Stimulated activated CD4-positive, alpha-beta T cell treated with anti-CD3 and anti-CD28 coated beads, Interleukin-1b, Interleukin-23, amount 100 ng/mL, for 24 hours (primary cell): ENCODE data around the gene PEX5L.

ENCODE experiments used
- DNase-seq, 4 experiments: peaks; one replicate each; pipeline ENCODE4 v3.0.0-alpha.2; 2020; ENCODE audit warnings: low read depth in 4 of 4, low spot score in 1 of 4

The PEX5L gene

GRCh38 chr3:179902061-179902460 lies 134.7 kb downstream of the PEX5L start:
- DNase-seq = no peak

- no peak for DNase-seq
Observed at GRCh38 chr3:179898024-179898423, 138.7 kb downstream of the PEX5L start.

DNA sequence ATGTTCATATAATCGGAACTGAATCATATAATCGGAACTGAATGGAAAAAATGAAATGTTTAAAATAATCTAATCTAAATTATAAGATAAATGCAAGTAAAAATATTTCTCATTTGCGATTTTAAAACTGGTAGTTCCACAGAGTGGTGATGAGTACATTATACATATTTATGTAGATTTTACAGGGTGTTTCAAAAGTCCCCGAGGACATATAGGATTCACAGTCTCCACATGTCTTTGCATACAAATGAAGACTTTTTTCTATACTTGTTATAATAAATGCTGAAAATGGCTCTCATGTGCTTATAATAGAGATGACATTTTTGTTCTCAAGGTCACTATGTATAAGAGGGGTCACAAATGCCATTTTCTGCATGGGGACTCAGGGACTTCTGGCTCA lies 139.5 kb downstream of the PEX5L start:
- DNase-seq = no peak

- DNase-seq = no peak
Observed at GRCh38 chr3:179896507-179896906, 140.2 kb downstream of the PEX5L start.

DNA sequence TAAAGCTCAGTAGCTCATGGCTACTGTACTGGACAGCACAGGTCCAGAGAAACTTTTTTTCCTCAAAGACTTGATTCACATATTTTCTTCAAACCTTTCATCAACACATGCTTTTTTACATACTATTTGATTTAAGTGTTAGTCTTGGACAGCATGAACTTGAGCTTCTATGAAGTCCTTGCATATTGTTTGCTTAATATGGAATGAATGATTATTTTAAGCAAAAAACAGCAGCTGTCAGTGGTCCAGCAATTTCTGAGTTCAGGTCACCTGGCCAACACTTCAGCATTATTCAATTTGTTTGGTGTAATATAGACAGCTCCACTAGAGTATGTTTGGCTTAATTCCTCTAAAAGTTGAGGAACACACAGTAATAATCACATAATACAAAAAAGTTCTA lies 141.4 kb downstream of the PEX5L start:
- no peak for DNase-seq

GRCh38 chr3:179887295-179887943 lies 149.3 kb downstream of the PEX5L start:
- no peak for DNase-seq

DNA sequence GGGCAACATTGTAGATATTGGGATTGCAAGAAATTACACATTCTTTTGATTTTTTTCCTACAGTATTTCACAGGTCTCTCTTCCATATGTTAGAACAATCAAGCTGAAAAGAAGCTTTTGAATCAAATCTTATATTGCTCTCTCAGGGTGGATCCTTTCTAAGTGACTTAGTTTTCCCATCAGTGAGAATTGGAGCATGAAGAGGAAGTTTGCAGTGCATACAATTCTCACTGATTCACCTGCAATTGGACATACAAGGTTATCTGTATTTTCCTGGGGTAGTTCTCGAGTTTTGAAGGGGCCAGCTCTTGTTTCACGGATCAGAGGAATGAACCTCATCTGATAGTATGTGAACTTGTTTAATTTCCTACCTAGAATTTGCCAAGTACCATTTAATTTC lies 150.8 kb downstream of the PEX5L start:
- no peak for DNase-seq

DNA sequence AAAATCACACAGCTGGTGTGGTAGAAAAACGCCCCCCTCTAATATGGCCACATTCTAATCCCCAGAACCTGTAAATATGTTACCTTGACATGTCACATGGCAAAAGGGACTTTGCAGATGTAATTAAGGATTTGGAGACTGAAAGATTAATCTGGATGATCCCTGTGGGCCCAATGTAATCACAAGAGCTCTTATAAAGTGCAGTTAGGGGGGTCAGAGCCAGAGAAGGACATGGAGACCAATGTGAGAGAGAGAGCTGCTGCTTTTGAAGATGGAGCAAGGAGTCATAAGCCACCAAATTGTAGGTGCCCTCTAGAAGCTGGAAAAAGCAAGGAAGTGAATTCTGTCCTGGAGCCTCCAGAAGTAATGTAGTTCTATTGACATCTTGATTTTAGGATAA lies 152.6 kb downstream of the PEX5L start:
- no peak for DNase-seq

DNA sequence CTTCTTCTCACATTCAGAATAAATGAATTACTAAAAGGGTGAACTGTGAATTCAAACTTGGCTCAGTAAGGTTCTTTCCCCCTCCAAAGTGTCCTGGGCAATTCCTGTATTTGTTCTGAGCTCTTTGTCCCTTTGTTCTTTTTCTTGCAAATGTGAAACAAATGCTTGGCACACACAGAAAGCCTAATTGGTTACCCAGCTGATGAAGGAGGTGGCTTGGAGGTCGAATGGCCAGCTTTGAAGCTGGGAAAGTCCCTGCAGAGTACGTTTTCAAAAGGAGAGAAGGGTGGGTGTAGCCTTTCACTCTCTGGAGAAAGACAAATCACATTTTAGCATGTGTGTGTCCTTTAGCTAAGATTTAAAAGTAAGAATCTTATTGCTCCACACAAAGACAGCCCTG lies 154.4 kb downstream of the PEX5L start:
- no peak for DNase-seq

GRCh38 chr3:179881791-179882190 lies 154.9 kb downstream of the PEX5L start:
- no peak for DNase-seq

GRCh38 chr3:179880868-179881267 lies 155.9 kb downstream of the PEX5L start:
- DNase-seq = no peak

DNA sequence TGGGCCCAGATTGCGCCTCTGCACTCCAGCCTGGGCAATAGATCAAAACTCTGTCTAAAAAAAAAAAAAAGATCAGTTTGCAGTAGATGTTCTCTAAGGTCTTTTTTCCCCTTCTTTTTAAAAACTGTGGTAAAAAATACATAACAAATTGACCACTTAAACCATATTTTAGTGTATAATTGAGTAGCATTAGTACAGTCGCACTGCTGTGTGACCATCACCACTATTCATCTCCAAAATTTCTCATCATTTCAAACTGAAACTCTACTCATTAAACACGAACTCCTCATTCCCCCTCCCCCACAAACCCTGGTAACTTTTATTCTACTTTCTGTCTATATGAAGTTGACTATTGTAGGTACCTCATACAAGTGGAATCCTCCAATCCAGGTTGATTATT lies 160.3 kb downstream of the PEX5L start:
- no peak for DNase-seq

DNA sequence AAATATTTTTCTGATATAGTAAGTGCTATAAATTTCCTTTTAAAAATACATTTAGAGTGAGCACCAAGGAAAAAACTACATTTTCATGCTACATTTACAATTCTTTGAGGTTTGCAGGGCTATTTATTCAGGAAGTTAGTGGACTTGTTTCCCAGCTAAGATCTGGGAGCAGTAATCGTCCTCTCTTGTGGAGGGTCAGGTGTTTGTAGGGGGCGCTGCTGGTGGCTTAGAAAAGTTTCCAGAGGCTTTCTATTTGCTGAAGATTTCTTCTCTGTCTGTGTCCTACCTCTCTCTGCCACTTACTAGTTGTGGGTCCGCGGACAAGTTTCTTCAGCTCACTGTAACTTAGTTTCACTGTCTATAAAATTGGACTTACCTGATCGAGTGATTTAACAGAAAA lies 163.9 kb downstream of the PEX5L start:
- DNase-seq = no peak

DNA sequence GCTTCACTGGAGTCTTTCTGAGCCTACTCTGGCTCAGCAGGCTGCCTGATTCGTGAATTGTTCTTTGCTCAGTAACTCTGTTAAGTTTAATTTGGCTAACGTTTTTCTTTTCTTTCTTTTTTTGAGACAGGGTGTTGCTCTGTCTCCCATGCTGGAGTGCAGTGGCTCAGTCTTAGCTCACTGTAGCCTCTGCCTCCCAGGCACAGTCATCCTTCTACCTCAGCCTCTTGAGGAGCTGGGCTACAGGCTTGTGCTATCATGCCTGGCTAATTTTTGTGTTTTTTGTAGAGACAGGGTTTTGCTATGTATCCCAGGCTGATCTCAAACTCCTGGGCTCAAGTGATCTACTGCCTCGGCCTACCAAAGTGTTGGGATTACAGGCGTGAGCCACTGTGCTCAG lies 165.0 kb downstream of the PEX5L start:
- DNase-seq = no peak

DNA sequence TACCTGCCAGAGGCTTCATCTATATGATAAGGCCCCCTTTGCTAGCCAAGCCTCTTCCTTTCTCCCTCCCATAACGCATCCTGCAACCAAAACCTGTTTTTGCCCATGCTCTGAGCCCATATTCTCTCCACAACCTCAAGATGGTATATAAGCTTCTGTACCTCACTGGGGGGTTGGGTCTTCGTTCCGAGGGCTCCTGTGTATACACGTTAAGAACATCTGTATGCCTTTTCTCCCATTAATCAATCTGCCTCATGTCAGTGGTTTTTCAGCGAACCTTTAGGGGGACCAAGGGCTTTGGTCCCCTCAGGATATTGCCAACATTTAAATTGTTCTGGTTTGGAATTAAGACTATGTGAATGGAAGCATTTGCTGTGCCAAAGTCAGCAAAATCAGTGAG lies 168.0 kb downstream of the PEX5L start:
- no peak for DNase-seq

- no peak for DNase-seq
Observed at GRCh38 chr3:179867961-179868360, 168.8 kb downstream of the PEX5L start.

DNA sequence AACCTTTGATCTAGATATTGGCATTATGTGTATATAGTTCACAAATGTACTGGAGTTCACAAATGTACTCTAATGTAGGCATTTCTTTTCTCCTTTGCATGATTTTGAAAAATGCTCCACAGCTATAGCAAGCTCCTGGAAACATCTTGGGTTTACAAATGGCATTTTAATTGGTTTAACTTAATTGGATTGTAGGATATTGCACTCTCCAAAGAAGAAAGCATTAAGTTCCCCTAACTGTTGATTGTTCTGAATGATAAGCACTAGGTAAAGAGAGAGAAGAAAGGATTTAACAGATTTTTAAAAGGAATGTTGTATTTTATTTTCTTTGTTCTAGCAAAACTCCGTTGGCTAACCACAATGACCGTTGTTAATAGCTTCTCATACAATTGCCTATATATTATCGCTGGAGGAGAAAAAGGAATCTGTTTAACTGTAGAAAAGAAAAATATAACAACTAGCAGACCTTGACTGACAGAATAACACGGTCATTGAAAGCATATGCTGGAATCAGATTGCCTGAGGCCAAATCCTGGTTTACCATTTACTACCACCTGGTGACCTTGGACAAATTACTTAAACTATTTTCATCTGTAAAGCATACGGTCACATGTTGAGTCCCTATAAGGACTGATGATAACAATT lies 170.8 kb downstream of the PEX5L start:
- DNase-seq = no peak

GRCh38 chr3:179861953-179862352 lies 174.8 kb downstream of the PEX5L start:
- DNase-seq = no peak

- DNase-seq = no peak
Observed at GRCh38 chr3:179861292-179861691, 175.4 kb downstream of the PEX5L start.

GRCh38 chr3:179860275-179861107 lies 176.2 kb downstream of the PEX5L start:
- no peak for DNase-seq

DNA sequence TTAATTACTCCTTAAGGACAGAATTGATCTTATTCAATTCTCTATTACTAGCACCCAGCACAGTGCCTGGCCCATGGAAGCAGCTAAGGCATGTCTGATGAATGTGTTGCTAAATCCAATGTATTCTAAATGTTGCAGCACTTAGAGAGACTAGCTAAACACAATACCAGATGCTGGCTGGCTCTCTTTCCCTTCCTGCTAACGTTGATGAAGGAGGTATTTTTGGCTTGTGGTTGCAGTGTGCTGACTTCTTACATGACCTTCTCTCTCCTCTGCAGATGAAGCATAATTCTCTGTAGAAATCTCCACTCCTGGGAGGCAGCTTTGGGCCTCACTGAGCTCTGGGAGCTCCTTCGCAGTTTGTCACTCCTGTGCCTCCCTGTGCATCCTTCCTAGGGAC lies 183.6 kb downstream of the PEX5L start:
- DNase-seq = no peak

DNA sequence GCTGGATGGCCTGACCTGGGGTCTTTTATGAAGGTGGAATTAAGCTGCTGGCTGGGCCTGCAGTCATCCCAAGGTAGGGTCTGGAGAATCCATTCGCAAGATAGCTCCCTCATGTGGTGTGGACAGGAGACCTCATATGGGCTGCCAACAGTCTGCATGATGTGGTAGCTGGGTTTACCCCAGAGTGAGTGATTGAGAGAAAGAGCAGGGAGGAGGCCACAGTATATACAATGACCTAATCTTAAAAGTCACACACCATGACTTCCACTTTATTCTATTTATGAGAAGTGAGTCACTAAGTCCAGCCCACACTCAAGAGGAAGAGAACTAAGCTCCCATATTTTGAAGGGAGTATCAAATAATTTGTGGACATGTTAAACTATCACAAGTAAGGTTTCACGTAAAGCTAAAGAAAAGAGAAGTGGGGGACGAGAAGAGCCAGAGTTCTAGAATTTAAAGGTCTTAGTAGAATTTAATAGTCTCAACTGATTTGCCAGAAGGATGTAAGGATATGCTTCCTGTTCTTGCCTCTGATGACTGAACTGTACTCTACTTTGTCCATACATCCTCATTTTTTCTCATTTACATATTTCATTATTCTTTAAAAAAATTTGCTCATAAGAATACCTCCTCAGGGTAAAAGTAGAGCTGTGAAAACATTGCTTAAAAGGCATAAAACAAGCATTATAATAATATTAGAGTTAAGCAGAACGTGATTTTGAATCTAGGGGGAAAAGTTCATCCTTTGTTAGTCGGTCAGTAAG lies 184.4 kb downstream of the PEX5L start:
- DNase-seq = no peak
